ENCODE results near the gene IDH1. TPM values are rescaled to one million over a fixed set of nuclear protein-coding genes. Genes with fewer than 3 reads are reported as not detected.

The IDH1 gene
- total RNA-seq, 2 donors from 2014 or later, result 250 to 348 TPM

DNA sequence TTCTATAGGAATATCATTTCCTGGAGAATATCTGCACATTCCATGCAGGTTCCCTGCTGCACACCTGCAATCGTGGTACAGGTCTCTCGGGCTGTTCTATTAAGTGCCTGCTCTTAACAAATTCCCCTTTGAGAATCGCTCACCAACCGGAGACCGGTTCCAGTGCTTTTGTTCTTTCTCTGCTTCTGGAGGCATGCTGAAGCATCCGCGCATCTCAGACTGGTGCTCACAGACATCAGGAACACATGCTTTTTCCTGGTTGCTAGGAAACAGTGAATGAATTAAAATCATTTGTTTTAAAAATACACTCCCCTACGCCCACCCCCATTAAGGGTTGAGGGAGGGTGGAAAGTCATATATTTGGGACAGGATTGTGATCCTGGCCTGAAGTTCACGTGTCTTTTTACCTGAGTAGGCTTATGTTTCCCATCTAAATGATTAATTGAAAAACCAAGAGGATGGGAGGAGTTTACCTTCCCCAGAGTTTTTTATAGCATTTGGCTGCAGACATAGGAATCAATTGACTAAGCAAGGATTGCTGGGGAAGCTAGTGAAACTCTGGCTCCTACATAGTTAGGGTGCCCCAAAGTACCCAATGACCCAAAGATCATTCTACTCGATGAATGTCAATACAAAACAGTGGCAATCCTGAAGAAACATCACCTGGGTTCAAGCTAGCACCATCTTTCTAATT, 64.9 kb downstream of the IDH1 start, which contains the start of gene C2orf80:
Gene C2orf80 (minus strand): TSS at position 221 of the 694 bp plus-strand sequence. CDS start 3,044 bp downstream, outside the sequence.
- H3K9ac ChIP-seq (ENCODE audit: low read depth in 2 of 2, low read length in 2 of 2), result no peak within 1 kb of the TSS
- H3K4me1 ChIP-seq, result no peaks in the 10 kb centered on the region
- intact Hi-C loops (cut with DNase I), result no loop called here
- TF ChIP-seq, protein P1, sequence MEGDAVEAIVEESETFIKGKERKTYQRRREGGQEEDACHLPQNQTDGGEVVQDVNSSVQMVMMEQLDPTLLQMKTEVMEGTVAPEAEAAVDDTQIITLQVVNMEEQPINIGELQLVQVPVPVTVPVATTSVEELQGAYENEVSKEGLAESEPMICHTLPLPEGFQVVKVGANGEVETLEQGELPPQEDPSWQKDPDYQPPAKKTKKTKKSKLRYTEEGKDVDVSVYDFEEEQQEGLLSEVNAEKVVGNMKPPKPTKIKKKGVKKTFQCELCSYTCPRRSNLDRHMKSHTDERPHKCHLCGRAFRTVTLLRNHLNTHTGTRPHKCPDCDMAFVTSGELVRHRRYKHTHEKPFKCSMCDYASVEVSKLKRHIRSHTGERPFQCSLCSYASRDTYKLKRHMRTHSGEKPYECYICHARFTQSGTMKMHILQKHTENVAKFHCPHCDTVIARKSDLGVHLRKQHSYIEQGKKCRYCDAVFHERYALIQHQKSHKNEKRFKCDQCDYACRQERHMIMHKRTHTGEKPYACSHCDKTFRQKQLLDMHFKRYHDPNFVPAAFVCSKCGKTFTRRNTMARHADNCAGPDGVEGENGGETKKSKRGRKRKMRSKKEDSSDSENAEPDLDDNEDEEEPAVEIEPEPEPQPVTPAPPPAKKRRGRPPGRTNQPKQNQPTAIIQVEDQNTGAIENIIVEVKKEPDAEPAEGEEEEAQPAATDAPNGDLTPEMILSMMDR (IDR thresholded peaks at IDR 0.05), result no peak
- no peaks in the 10 kb centered on the region for H3K9me3 ChIP-seq
- no peak within 1 kb of the TSS for H3K27ac ChIP-seq
- H3K4me3 ChIP-seq, result no peak within 1 kb of the TSS
- DNase-seq, result no peak
- no peaks in the 10 kb centered on the region for H3K27me3 ChIP-seq
- H3K36me3 ChIP-seq, result no peaks in the 10 kb centered on the region

DNA sequence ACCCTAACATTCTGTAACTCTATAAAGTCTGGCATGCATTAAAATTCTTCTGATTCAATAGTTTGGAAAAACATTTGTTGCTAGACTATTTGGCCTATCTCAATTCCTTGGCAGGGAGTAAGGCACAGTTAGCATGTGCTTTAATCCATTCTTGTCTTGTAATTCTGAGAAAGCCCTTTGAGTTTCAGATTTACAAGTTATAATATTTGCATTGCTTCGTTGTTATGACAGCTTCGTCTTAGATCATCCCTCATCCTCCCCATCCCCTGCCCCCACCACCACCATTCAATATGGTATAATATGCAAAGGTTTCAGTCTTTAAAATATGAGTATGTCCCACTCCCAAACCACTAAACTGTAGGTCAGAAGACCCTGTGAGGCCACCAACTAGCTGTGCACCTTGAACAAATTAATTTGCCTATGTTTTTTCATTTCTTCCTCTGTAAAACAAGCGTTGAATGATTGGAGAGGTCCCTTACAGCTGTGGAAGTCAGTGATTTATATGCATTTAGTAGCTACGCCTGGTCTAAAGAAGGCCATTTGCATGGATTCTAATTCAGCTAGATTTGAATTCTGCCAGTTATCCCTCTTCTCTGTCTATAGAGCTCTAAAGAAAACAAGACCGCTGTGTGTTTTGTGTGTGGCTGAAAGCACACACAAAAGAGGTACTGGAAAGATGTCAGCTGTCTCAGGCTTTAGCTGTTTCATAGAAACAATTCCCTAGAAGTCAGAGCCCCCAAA, 65.6 kb downstream of the IDH1 start:
- no peaks in the 10 kb centered on the region for H3K27me3 ChIP-seq
- no peaks in the 10 kb centered on the region for H3K4me1 ChIP-seq
- TF ChIP-seq, protein P1 (IDR thresholded peaks at IDR 0.05), result no peak
- no peak overlapping the region for H3K27ac ChIP-seq
- H3K4me3 ChIP-seq, result no peak overlapping the region
- no peaks in the 10 kb centered on the region for H3K9me3 ChIP-seq
- DNase-seq, result no peak
- no peak overlapping the region for H3K9ac ChIP-seq (ENCODE audit: low read depth in 2 of 2, low read length in 2 of 2)
- no peaks in the 10 kb centered on the region for H3K36me3 ChIP-seq
- intact Hi-C loops (cut with DNase I), result no loop called here

DNA sequence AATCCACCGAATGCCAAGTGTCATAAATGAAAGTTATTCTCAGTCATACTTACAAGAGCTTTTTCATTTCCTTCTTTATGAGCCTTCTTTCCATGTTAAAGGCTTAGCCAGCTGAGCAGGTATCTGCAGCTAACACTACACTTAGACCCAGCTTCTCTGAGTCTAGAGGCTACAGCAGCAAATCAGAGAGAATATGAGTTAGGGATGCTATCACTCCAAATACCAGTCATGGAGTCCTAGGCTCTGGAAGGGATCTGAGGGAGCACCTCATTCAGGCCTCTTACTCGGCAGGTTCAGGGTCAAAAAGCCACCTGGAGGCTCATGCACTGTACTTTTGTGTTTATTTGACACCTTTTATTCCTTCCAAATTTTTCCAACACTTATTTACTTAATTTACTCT, 68.0 kb downstream of the IDH1 start:
- no peak overlapping the region for H3K27ac ChIP-seq
- H3K4me3 ChIP-seq, result no peak overlapping the region
- no peaks in the 10 kb centered on the region for H3K36me3 ChIP-seq
- TF ChIP-seq, protein P1 (IDR thresholded peaks at IDR 0.05), result no peak
- no peaks in the 10 kb centered on the region for H3K27me3 ChIP-seq
- H3K9me3 ChIP-seq, result no peaks in the 10 kb centered on the region
- intact Hi-C loops (cut with DNase I), result no loop called here
- no peak for DNase-seq
- H3K9ac ChIP-seq (ENCODE audit: low read depth in 2 of 2, low read length in 2 of 2), result no peak overlapping the region
- H3K4me1 ChIP-seq, result no peaks in the 10 kb centered on the region

DNA sequence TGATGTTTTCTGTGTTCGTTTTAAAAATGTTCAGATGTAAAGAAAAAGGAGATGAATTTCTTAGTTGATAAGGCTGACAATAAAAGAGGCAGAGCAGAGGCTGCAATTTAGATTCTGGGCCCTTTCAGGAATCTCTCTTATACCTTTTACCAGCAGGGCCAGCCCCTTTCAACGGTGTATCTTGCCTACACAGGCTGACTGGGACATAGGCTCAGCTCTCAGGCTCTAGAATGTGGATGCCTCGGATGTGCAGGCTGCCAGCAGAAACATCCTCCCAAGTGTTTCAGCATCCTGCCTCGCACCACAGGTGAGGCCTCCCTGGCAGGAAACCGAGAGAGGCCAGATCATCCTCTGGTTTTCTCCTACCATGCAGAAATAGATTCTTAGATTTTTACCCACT, 68.4 kb downstream of the IDH1 start:
- Histone ChIP-seq H3K9ac (ENCODE audit: low read depth in 2 of 2, low read length in 2 of 2) (no peak overlapping the region), H3K36me3 (no peaks in the 10 kb centered on the region), H3K4me1 (no peaks in the 10 kb centered on the region), H3K4me3 (no peak overlapping the region), H3K27ac (no peak overlapping the region), H3K9me3 (no peaks in the 10 kb centered on the region), H3K27me3 (no peaks in the 10 kb centered on the region)
- no peak for DNase-seq
- TF ChIP-seq, protein P1 (IDR thresholded peaks at IDR 0.05), result no peak
- intact Hi-C loops (cut with DNase I), result no loop called here

Other genes starting within 250 kb of the IDH1 start
- 1 to 10 TPM; 5.7 to 8.3 TPM for gene PLEKHM3, start 229.5 kb downstream of the IDH1 start, total RNA-seq
- gene CRYGD, start 130.5 kb downstream of the IDH1 start, total RNA-seq, result not detected
- gene CRYGC, start 125.2 kb downstream of the IDH1 start, total RNA-seq, result not detected
- not detected for gene CRYGB, start 108.9 kb downstream of the IDH1 start, total RNA-seq
- not detected for gene CRYGA, start 91.5 kb downstream of the IDH1 start, total RNA-seq
- not detected for gene C2orf80, start 65.0 kb downstream of the IDH1 start, total RNA-seq
- gene PIKFYVE, start 11.2 kb upstream of the IDH1 start, total RNA-seq, result 10 to 100 TPM; 14.6 to 18.2 TPM
- not detected for gene PTH2R, start 151.7 kb upstream of the IDH1 start, total RNA-seq

Data from colonic mucosa (tissue), 4 donors.